ENCODE results near the gene CROCC2. TPM values are rescaled to one million over a fixed set of nuclear protein-coding genes. Genes with fewer than 3 reads are reported as not detected.

Gene CROCC2
- total RNA-seq, 2 experiments from 2014 or later: not detected

GRCh38 chr2:240997856-240998705 is 91.9 kb downstream of the CROCC2 start, which contains the start of gene SNED1:
SNED1 (plus strand) TSS chr2:240998618; CDS start chr2:240998838, 220 bp downstream.
- H3K36me3 Mint-ChIP-seq (ENCODE audit: low read depth): no peaks in the 10 kb centered on the region
- no peak within 1 kb of the TSS for H3K27ac Mint-ChIP-seq
- intact Hi-C loops (cut with micrococcal nuclease): no loop called here
- ATAC-seq (peak; percentile 75), DNase-seq (peak; percentile 70)
- peaks cover 6% of the 10 kb centered on the region for H3K4me1 Mint-ChIP-seq (ENCODE audit: low read depth)
- TF ChIP-seq, protein P1, sequence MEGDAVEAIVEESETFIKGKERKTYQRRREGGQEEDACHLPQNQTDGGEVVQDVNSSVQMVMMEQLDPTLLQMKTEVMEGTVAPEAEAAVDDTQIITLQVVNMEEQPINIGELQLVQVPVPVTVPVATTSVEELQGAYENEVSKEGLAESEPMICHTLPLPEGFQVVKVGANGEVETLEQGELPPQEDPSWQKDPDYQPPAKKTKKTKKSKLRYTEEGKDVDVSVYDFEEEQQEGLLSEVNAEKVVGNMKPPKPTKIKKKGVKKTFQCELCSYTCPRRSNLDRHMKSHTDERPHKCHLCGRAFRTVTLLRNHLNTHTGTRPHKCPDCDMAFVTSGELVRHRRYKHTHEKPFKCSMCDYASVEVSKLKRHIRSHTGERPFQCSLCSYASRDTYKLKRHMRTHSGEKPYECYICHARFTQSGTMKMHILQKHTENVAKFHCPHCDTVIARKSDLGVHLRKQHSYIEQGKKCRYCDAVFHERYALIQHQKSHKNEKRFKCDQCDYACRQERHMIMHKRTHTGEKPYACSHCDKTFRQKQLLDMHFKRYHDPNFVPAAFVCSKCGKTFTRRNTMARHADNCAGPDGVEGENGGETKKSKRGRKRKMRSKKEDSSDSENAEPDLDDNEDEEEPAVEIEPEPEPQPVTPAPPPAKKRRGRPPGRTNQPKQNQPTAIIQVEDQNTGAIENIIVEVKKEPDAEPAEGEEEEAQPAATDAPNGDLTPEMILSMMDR (IDR thresholded peaks at IDR 0.05): no peak
- POLR2A ChIA-PET: interaction anchor here (4.2 kb wide), 1 partner anchor 11 kb away, joined by 12 read pairs; no protein-coding TSS in a partner anchor
- peaks cover 15% of the 10 kb centered on the region for H3K27me3 Mint-ChIP-seq
- H3K9me3 Mint-ChIP-seq: no peaks in the 10 kb centered on the region
- H3K4me3 Mint-ChIP-seq: peak within 1 kb of the TSS; percentile 46
- CTCF ChIA-PET: interaction anchor here (0.7 kb wide), 1 partner anchor 14 kb away, joined by 4 read pairs; no protein-coding TSS in a partner anchor

- Mint-ChIP-seq H3K36me3 (ENCODE audit: low read depth) (peaks cover 4% of the 10 kb centered on the region), H3K27ac (no peak overlapping the region), H3K4me1 (ENCODE audit: low read depth) (peaks cover 6% of the 10 kb centered on the region), H3K27me3 (peaks cover 15% of the 10 kb centered on the region), H3K4me3 (no peak overlapping the region), H3K9me3 (peaks cover 3% of the 10 kb centered on the region)
- DNase-seq (no peak), ATAC-seq (peak; percentile 32)
- TF ChIP-seq, protein P1 (IDR thresholded peaks at IDR 0.05): no peak
- POLR2A ChIA-PET: interaction anchor here (4.2 kb wide), 1 partner anchor 11 kb away, joined by 12 read pairs; no protein-coding TSS in a partner anchor
- intact Hi-C loops (cut with micrococcal nuclease): no loop called here
- CTCF ChIA-PET: interaction anchor here (0.7 kb wide), 1 partner anchor 15 kb away, joined by 4 read pairs; no protein-coding TSS in a partner anchor
These were observed 92.5 kb downstream of the CROCC2 start for GRCh38 chr2:240998706-240998994.

DNA sequence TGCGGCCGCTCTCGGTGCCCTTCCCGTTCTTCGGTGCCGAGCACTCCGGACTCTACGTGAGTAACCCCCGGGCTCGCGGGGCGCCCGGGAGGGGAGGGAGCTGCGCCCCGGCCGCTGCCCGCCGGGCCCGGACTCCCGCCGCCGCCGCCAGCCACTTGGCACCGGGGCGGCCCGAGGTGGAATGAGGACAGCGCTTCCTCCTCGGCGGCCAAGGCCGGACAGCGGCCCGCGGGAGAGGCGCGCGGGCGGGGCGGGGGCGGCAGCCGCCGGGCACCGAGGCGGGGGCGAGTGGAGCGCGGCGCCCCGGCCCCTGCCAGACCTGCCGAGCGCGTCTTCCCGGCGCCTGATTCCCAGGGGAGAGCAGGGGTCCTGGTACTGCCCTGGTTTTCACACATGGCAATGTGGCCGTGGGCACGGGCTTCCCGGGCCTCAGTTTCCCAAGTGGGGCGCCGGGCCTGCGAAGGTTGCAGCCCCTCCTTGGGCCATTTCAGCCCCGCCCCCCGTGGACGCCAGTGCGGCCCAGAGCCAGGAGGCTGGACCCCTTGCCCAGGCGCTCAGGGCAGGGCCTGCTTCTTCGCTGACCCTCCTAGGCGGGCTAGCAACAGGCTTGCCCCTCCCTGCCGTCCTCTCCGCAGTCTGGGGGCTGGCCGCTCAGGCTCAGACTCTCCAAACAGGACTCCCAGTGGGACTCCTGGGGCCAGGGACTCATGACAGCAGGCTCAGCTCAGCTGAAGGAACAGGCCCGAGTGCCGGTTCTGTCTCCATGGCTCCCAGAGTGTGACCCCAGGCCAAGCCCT is 93.1 kb downstream of the CROCC2 start:
- H3K4me3 Mint-ChIP-seq: no peak overlapping the region
- intact Hi-C loops (cut with micrococcal nuclease): no loop called here
- peaks cover 15% of the 10 kb centered on the region for H3K27me3 Mint-ChIP-seq
- ChIA-PET CTCF (interaction anchor here (0.7 kb wide), 1 partner anchor 15 kb away, joined by 4 read pairs; no protein-coding TSS in a partner anchor), POLR2A (interaction anchor here (4.2 kb wide), 1 partner anchor 10 kb away, joined by 12 read pairs; no protein-coding TSS in a partner anchor)
- ATAC-seq: no peak
- H3K4me1 Mint-ChIP-seq (ENCODE audit: low read depth): peaks cover 6% of the 10 kb centered on the region
- no peak overlapping the region for H3K27ac Mint-ChIP-seq
- peaks cover 8% of the 10 kb centered on the region for H3K9me3 Mint-ChIP-seq
- peaks cover 7% of the 10 kb centered on the region for H3K36me3 Mint-ChIP-seq (ENCODE audit: low read depth)
- no peak for DNase-seq
- TF ChIP-seq, protein P1 (IDR thresholded peaks at IDR 0.05): no peak

DNA sequence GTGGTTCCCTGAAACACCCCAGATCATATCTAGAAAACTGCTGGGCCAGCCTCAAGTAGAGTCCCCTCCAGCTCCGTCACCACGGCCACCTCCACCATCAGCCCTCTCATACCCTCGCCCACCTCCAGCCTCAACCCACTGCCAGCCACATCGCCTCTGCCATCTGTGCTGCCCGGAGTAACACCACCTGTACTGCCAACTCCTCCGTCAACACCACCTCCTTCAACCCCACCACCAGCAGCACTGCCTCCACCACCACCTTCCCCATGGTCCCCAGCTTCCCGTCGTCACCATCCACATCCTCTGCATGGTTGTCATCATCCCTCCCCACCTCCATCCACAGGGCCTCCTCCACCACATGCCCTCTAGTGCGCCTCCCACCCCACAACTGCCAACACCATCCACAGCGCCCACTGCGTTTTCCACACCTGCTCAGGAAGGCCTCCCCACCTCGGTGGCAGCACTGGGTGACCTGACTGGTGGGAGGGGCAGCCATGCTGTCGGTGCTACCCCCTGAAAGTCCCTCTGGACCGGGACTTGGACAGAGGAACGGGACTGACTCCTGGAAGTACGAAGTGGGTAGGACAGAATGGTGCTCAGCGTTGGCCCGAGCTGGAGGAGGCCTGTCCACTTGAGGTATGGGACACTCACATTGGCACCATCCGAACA is 93.9 kb downstream of the CROCC2 start:
- intact Hi-C loops (cut with micrococcal nuclease): no loop called here
- peaks cover 6% of the 10 kb centered on the region for H3K4me1 Mint-ChIP-seq (ENCODE audit: low read depth)
- DNase-seq (no peak), ATAC-seq (no peak)
- ChIA-PET POLR2A (interaction anchor here (4.2 kb wide), 1 partner anchor 9 kb away, joined by 12 read pairs; no protein-coding TSS in a partner anchor), CTCF (interaction anchor here (1.1 kb wide), 1 partner anchor 12 kb away, joined by 3 read pairs; no protein-coding TSS in a partner anchor)
- TF ChIP-seq, protein P1 (IDR thresholded peaks at IDR 0.05): no peak
- peak overlapping the region; percentile 25 for H3K4me3 Mint-ChIP-seq
- peaks cover 15% of the 10 kb centered on the region for H3K27me3 Mint-ChIP-seq
- H3K27ac Mint-ChIP-seq: no peak overlapping the region
- peaks cover 8% of the 10 kb centered on the region for H3K9me3 Mint-ChIP-seq
- H3K36me3 Mint-ChIP-seq (ENCODE audit: low read depth): peaks cover 7% of the 10 kb centered on the region
